PC-9 (cell line): Measurements from ENCODE around the gene LIN28B. TPM values are rescaled to one million over a fixed set of nuclear protein-coding genes. Genes with fewer than 3 reads are reported as not detected.

Experiments used
- BruUV-seq: library from RNA; stranded (reverse); fragments of 400-500 nt; replicated peaks from 2 replicates; lab custom pipeline; 2021; lab: Mats Ljungman, UMichigan
- CTCF ChIA-PET: fragments of 300-600 bp; sonication (Branson Sonifier 250); formaldehyde crosslinking; loops from one replicate; lab custom pipeline; 2022; ENCODE audit warnings: antibody characterized with exemption; lab: Charles Lee
- POLR2A ChIA-PET: fragments of 300-600 bp; sonication (Branson Sonifier 250); formaldehyde crosslinking; loops from one replicate; lab custom pipeline; 2022; ENCODE audit warnings: antibody characterized with exemption; ENCODE audit not compliant: unreplicated experiment; lab: Charles Lee
- DNase-seq, 2 experiments: peaks; one replicate each; pipeline versions ENCODE4 v3.0.0 to v3.0.0-alpha.2; 2015 to 2022; ENCODE audit warnings: mixed read lengths in 1 of 2
- H2AFZ ChIP-seq: fragments of 200-600 bp; sonication (generic); 2 replicates; pipeline ENCODE4 v1.8.1; 2017; ENCODE audit warnings: antibody characterized with exemption
- H3F3A ChIP-seq: fragments of 200-600 bp; sonication (generic); 2 replicates; pipeline ENCODE4 v1.8.1; 2017; ENCODE audit warnings: antibody characterized with exemption, mild to moderate bottlenecking, low read depth; ENCODE audit not compliant: insufficient read depth
- H3K27ac ChIP-seq: fragments of 200-600 bp; sonication (generic); 2 replicates; pipeline ENCODE4 v1.6.1; 2016; ENCODE audit warnings: mixed run types
- H3K27me3 ChIP-seq: fragments of 200-600 bp; sonication (generic); 2 replicates; pipeline ENCODE4 v1.6.1; 2016; ENCODE audit warnings: low read depth, mixed run types; ENCODE audit not compliant: insufficient read depth
- H3K36me3 ChIP-seq: fragments of 200-600 bp; sonication (generic); 2 replicates; pipeline ENCODE4 v1.6.1; 2016; ENCODE audit warnings: low read depth, mixed run types
- H3K4me1 ChIP-seq: fragments of 200-600 bp; sonication (generic); replicated peaks from 2 replicates; pipeline ENCODE4 v1.6.1; 2016; ENCODE audit warnings: mixed run types; ENCODE audit not compliant: insufficient read depth
- H3K4me2 ChIP-seq: fragments of 200-600 bp; sonication (generic); 2 replicates; pipeline ENCODE4 v1.6.1; 2017; ENCODE audit warnings: mixed run types
- H3K4me3 ChIP-seq: fragments of 200-600 bp; sonication (generic); 2 replicates; pipeline ENCODE4 v1.6.1; 2016; ENCODE audit warnings: mixed run types
- H3K79me2 ChIP-seq: fragments of 200-600 bp; sonication (generic); 2 replicates; pipeline ENCODE4 v1.6.1; 2017; ENCODE audit warnings: low read depth, mixed run types
- H3K9me2 ChIP-seq: fragments of 200-600 bp; sonication (generic); 2 replicates; pipeline ENCODE4 v1.8.1; 2017; ENCODE audit warnings: mild to moderate bottlenecking; ENCODE audit not compliant: insufficient read depth
- H3K9me3 ChIP-seq: fragments of 200-600 bp; sonication (generic); 2 replicates; pipeline ENCODE4 v1.8.1; 2016; ENCODE audit warnings: low read depth; ENCODE audit not compliant: insufficient read depth
- H4K20me1 ChIP-seq: fragments of 200-600 bp; sonication (generic); 2 replicates; pipeline ENCODE4 v1.8.1; 2017; ENCODE audit not compliant: insufficient read depth
- CTCF ChIP-seq: fragments of 200-600 bp; sonication (generic); conservative IDR thresholded peaks from 2 replicates; pipeline ENCODE4 v1.6.1; 2017; ENCODE audit warnings: mixed run types, antibody characterized with exemption, mild to moderate bottlenecking, moderate library complexity
- EZH2 ChIP-seq: fragments of 200-600 bp; sonication (generic); IDR thresholded peaks from 2 replicates; pipeline ENCODE4 v1.8.0; 2017; ENCODE audit warnings: antibody characterized with exemption, low read depth
- intact Hi-C: fragments of 100-400 bp; cut with micrococcal nuclease; formaldehyde crosslinking; loops from one replicate; pipeline ENCODE4 v1.10.0; 2022; ENCODE audit not compliant: unreplicated experiment
- total RNA-seq: library from RNA; stranded (reverse); gene quantifications from 2 replicates; pipeline ENCODE4 v1.2.3, GENCODE V29; 2021

Gene LIN28B
- total RNA-seq, 1 experiment from 2014 or later = not detected

- no peak overlapping the region for H3K4me2 ChIP-seq
- BruUV-seq = no TSS peak
- DNase-seq = no peak
- H3F3A ChIP-seq = no peaks in the 10 kb centered on the region
- no peaks in the 10 kb centered on the region for H3K36me3 ChIP-seq
- H3K9me2 ChIP-seq = no peaks in the 10 kb centered on the region
- ChIA-PET POLR2A (no interaction called here), CTCF (interaction anchor here (0.7 kb wide), 1 partner anchor 367 kb away, joined by 3 read pairs; no protein-coding TSS in a partner anchor)
- intact Hi-C loops = no loop called here
- peak overlapping the region; percentile 69; the same call in 1 of the 2 replicates for H2AFZ ChIP-seq
- H4K20me1 ChIP-seq = no peaks in the 10 kb centered on the region
- H3K79me2 ChIP-seq = no peaks in the 10 kb centered on the region
- no peaks in the 10 kb centered on the region for H3K4me1 ChIP-seq
- no peaks in the 10 kb centered on the region for H3K9me3 ChIP-seq
- no peaks in the 10 kb centered on the region for H3K27me3 ChIP-seq
- no peak overlapping the region for H3K4me3 ChIP-seq
- no peak overlapping the region for H3K27ac ChIP-seq
- TF ChIP-seq CTCF (peak; percentile 41), EZH2 (no peak)
Observed at GRCh38 chr6:104995989-104996617, 39.2 kb downstream of the LIN28B start.

- intact Hi-C loops = no loop called here
Observed at GRCh38 chr6:105001063-105001462, 44.2 kb downstream of the LIN28B start.

GRCh38 chr6:105001906-105002305, 45.0 kb downstream of the LIN28B start:
- CTCF ChIA-PET = no interaction called here

More at GRCh38 chr6:105001063-105001462, 44.2 kb downstream of the LIN28B start:
- H3K79me2 ChIP-seq = no peaks in the 10 kb centered on the region
- no peaks in the 10 kb centered on the region for H3K27me3 ChIP-seq
- H2AFZ ChIP-seq = peak overlapping the region; percentile 56; the same call in 1 of the 2 replicates
- H3K4me2 ChIP-seq = no peak overlapping the region
- TF ChIP-seq CTCF = no peak
- TF ChIP-seq EZH2 = no peak
- H3K4me1 ChIP-seq = no peaks in the 10 kb centered on the region
- no peak overlapping the region for H3K27ac ChIP-seq
- CTCF ChIA-PET = no interaction called here
- DNase-seq = no peak
- no TSS peak for BruUV-seq
- H3K4me3 ChIP-seq = no peak overlapping the region
- H4K20me1 ChIP-seq = no peaks in the 10 kb centered on the region
- no peaks in the 10 kb centered on the region for H3F3A ChIP-seq
- POLR2A ChIA-PET = no interaction called here
- H3K36me3 ChIP-seq = no peaks in the 10 kb centered on the region
- no peaks in the 10 kb centered on the region for H3K9me3 ChIP-seq
- H3K9me2 ChIP-seq = no peaks in the 10 kb centered on the region

More at GRCh38 chr6:105001906-105002305, 45.0 kb downstream of the LIN28B start:
- Histone ChIP-seq H2AFZ (0 out of 2 replicates have a peak overlapping the region, but pooled peaks have one; percentile 56), H3K4me2 (no peak overlapping the region), H3K9me3 (no peaks in the 10 kb centered on the region), H3K4me1 (no peaks in the 10 kb centered on the region), H3K27ac (no peak overlapping the region), H3K4me3 (no peak overlapping the region), H4K20me1 (no peaks in the 10 kb centered on the region), H3F3A (no peaks in the 10 kb centered on the region), H3K9me2 (no peaks in the 10 kb centered on the region), H3K36me3 (no peaks in the 10 kb centered on the region), H3K79me2 (no peaks in the 10 kb centered on the region), H3K27me3 (no peaks in the 10 kb centered on the region)
- intact Hi-C loops = no loop called here
- TF ChIP-seq EZH2 (no peak), CTCF (no peak)
- POLR2A ChIA-PET = no interaction called here
- no peak for DNase-seq
- no TSS peak for BruUV-seq
